Erythroblast (primary cell): ENCODE data around the gene ZNF512B.
"Not testable (repeated sequence)": the region's sequence is repeated elsewhere in the genome, so short reads cannot be mapped to it uniquely, and the experiment has no call there.

Source experiments
- GATA1 ChIP-seq: IDR thresholded peaks from 2 replicates; pipeline ENCODE4 v1.6.1; 2011; ENCODE audit warnings: low read depth, mild to moderate bottlenecking, control low read depth, low read length, moderate library complexity
- POLR2A ChIP-seq: IDR thresholded peaks from 2 replicates; pipeline ENCODE4 v1.6.1; 2011; ENCODE audit warnings: mild to moderate bottlenecking, low read length

DNA sequence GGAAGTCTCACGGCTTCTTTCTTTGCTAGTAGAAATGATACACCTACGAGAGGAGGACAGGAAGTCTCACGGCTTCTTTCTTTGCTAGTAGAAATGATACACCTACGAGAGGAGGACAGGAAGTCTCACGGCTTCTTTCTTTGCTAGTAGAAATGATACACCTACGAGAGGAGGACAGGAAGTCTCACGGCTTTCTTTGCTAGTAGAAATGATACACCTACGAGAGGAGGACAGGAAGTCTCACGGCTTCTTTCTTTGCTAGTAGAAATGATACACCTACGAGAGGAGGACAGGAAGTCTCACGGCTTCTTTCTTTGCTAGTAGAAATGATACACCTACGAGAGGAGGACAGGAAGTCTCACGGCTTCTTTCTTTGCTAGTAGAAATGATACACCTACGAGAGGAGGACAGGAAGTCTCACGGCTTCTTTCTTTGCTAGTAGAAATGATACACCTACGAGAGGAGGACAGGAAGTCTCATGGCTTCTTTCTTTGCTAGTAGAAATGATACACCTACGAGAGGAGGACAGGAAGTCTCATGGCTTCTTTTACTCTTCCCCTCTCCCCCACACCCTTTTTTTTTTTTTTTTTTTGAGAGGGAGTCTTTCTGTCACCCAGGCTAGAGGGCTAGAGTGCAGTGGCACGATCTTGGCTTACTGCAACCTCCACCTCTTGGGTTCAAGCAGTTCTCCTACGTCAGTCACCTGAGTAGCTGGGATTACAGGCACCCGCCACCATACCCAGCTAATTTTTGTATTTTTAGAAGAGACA, 42.8 kb upstream of the ZNF512B start:
- TF ChIP-seq POLR2A, GATA1: not testable (repeated sequence)
